Vagina (tissue), 2 donors: ENCODE measurements around the gene SCN5A. TPM values are rescaled to one million over a fixed set of nuclear protein-coding genes. Genes with fewer than 3 reads are reported as not detected.
A peak's percentile ranks its signal among the peaks of the same experiment; 100 is the strongest.

ENCODE experiments used
- DNase-seq, 2 donors: peaks; one replicate each; pipeline ENCODE4 v3.0.0-alpha.2; 2017; ENCODE audit errors: extremely low spot score in 2 of 2
- H3K27ac ChIP-seq: fragments of 200-600 bp; sonication (generic); one replicate; pipeline ENCODE4 v1.5.1; 2019
- H3K27me3 ChIP-seq: fragments of 200-600 bp; sonication (generic); one replicate; pipeline ENCODE4 v1.5.1; 2019
- H3K36me3 ChIP-seq, 2 donors: fragments of 200-600 bp; sonication (generic); one replicate each; pipeline ENCODE4 v1.5.1; 2017 to 2019
- H3K4me1 ChIP-seq: fragments of 200-600 bp; sonication (generic); one replicate; pipeline ENCODE4 v1.5.1; 2019
- H3K4me3 ChIP-seq, 2 donors: fragments of 200-600 bp; sonication (generic); 1 replicate in 1 of 2; 2 replicates in 1 of 2; pipeline ENCODE4 v1.5.1; 2016 to 2019
- H3K9me3 ChIP-seq: fragments of 200-600 bp; sonication (generic); one replicate; pipeline ENCODE4 v1.5.1; 2019
- CTCF ChIP-seq, 3 experiments: fragments of 450-650 bp in 2 of 3; fragments of 200-600 bp in 1 of 3; sonication (generic) in 1 of 3; IDR thresholded peaks; one replicate each; pipeline ENCODE4 v1.5.1; 2017 to 2019; ENCODE audit warnings: antibody characterized with exemption in 3 of 3, mild to moderate bottlenecking in 2 of 3, moderate library complexity in 2 of 3
- POLR2A ChIP-seq, 2 donors: fragments of 450-650 bp; IDR thresholded peaks; one replicate each; pipeline ENCODE4 v1.6.1; 2017; ENCODE audit warnings: antibody characterized with exemption in 2 of 2, mild to moderate bottlenecking in 2 of 2, moderate library complexity in 2 of 2
- POLR2AphosphoS5 ChIP-seq, 2 donors: sonication (generic); formaldehyde crosslinking; IDR thresholded peaks; one replicate each; pipeline ENCODE4 v1.9.0; 2017; ENCODE audit warnings: antibody characterized with exemption in 2 of 2, mild to moderate bottlenecking in 2 of 2, low read depth in 1 of 2; ENCODE audit not compliant: insufficient read depth in 1 of 2
- intact Hi-C: fragments of 100-400 bp; cut with DNase I; formaldehyde crosslinking; loops from one replicate; pipeline ENCODE4 v1.15.1; 2023
- total RNA-seq: library from RNA; depleted of rRNA; stranded (reverse); fragments of >200 nt; gene quantifications from one replicate; pipeline ENCODE4 v1.2.3, GENCODE V29; 2016

The SCN5A gene
- total RNA-seq, 1 donor from 2014 or later, result 9.3 TPM

DNA sequence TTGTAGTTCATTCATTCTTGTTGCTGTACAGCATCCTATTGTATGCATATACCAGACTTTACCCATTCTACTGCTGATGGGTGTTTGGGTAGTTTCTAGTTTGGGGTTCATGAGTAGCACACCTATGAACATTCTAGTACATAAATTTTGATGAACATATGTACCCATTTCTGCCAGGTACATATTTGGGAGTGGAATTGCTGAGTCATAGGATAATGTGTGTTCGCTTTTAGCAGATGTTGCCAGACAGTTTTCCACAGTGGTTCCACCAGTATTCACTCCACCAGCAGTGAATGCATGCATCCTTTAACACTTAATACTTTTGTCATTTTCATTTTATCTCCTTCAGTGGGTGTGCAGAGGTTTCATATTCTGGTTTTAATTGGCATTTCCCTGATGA is 3.4 kb upstream of the SCN5A start:
- peaks cover 4% of the 10 kb centered on the region for H3K4me1 ChIP-seq
- intact Hi-C loops, result loop anchor here (10.0 kb wide), 1 partner anchor 118 kb away; no protein-coding TSS in a partner anchor
- no peaks in the 10 kb centered on the region for H3K9me3 ChIP-seq
- H3K36me3 ChIP-seq, result no peaks in the 10 kb centered on the region
- no peak overlapping the region for H3K4me3 ChIP-seq
- DNase-seq, result no peak
- TF ChIP-seq POLR2AphosphoS5 (IDR thresholded peaks at IDR 0.05; ENCODE audit: insufficient read depth in 1 of 2, low read depth in 1 of 2) (no peak), POLR2A (IDR thresholded peaks at IDR 0.05) (no peak), CTCF (IDR thresholded peaks at IDR 0.05) (no peak)
- H3K27ac ChIP-seq, result no peak overlapping the region
- peaks cover 6% of the 10 kb centered on the region for H3K27me3 ChIP-seq

- peak in 1 of 2 donors; percentile 88 for DNase-seq
- intact Hi-C loops, result loop anchor here (10.0 kb wide), 1 partner anchor 116 kb away; no protein-coding TSS in a partner anchor
- Histone ChIP-seq H3K9me3 (no peaks in the 10 kb centered on the region), H3K36me3 (no peaks in the 10 kb centered on the region), H3K27ac (no peak overlapping the region), H3K4me1 (peaks cover 4% of the 10 kb centered on the region), H3K4me3 (no peak overlapping the region), H3K27me3 (no peaks in the 10 kb centered on the region)
- no peak for TF ChIP-seq POLR2A (IDR thresholded peaks at IDR 0.05)
- no peak for TF ChIP-seq POLR2AphosphoS5 (IDR thresholded peaks at IDR 0.05; ENCODE audit: insufficient read depth in 1 of 2, low read depth in 1 of 2)
- peak; percentile 85 to 91 (median 88) for TF ChIP-seq CTCF (IDR thresholded peaks at IDR 0.05)
These were observed 1.8 kb upstream of the SCN5A start for GRCh38 chr3:38651153-38651789.

DNA sequence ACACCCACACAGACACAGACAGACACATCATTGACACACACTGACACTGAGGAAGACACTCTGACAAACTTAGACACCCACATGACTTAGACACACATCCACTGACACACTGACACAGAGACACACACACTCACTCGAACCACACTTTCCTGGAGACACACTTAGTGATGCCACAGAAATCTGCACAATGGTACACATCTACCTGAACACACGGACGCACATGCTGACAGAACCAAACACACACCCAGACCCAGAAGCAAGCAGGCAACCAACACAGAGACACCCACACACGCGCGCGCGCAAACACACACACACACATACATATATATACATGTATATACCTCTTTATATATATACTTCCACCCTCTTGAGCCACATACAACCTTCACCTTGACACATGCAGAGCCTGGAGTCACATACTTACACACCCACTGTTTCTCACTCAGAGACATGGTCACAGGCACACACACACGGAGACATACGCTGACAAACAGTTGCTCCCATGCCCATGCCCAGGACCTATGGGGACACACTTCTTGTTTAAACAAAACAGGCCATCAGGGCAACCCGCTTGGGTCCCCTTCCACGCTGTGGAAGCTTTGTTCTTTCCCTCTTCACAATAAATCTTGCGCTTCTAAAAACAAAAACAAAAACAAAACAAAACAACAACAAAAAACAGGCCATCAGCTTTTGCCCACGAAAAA is 913 bp upstream of the SCN5A start:
- Histone ChIP-seq H3K4me1 (peaks cover 4% of the 10 kb centered on the region), H3K27me3 (no peaks in the 10 kb centered on the region), H3K9me3 (no peaks in the 10 kb centered on the region), H3K4me3 (peak overlapping the region; percentile 60 to 93), H3K36me3 (no peaks in the 10 kb centered on the region), H3K27ac (no peak overlapping the region)
- no peak for TF ChIP-seq CTCF (IDR thresholded peaks at IDR 0.05)
- no peak for TF ChIP-seq POLR2A (IDR thresholded peaks at IDR 0.05)
- TF ChIP-seq POLR2AphosphoS5 (IDR thresholded peaks at IDR 0.05; ENCODE audit: insufficient read depth in 1 of 2, low read depth in 1 of 2), result no peak
- peak in 1 of 2 donors; percentile 81 for DNase-seq
- intact Hi-C loops, result loop anchor here (10.0 kb wide), 1 partner anchor 116 kb away; no protein-coding TSS in a partner anchor

GRCh38 chr3:38648659-38649499 is 608 bp downstream of the SCN5A start:
- H3K9me3 ChIP-seq, result no peaks in the 10 kb centered on the region
- peak overlapping the region; percentile 25 for H3K27ac ChIP-seq
- TF ChIP-seq POLR2A (IDR thresholded peaks at IDR 0.05) (no peak), POLR2AphosphoS5 (IDR thresholded peaks at IDR 0.05; ENCODE audit: insufficient read depth in 1 of 2, low read depth in 1 of 2) (no peak)
- no peaks in the 10 kb centered on the region for H3K36me3 ChIP-seq
- H3K27me3 ChIP-seq, result no peaks in the 10 kb centered on the region
- peak overlapping the region; percentile 60 to 93 for H3K4me3 ChIP-seq
- peak in 1 of 2 donors; percentile 83 for DNase-seq
- intact Hi-C loops, result no loop called here
- peaks cover 4% of the 10 kb centered on the region for H3K4me1 ChIP-seq

DNA sequence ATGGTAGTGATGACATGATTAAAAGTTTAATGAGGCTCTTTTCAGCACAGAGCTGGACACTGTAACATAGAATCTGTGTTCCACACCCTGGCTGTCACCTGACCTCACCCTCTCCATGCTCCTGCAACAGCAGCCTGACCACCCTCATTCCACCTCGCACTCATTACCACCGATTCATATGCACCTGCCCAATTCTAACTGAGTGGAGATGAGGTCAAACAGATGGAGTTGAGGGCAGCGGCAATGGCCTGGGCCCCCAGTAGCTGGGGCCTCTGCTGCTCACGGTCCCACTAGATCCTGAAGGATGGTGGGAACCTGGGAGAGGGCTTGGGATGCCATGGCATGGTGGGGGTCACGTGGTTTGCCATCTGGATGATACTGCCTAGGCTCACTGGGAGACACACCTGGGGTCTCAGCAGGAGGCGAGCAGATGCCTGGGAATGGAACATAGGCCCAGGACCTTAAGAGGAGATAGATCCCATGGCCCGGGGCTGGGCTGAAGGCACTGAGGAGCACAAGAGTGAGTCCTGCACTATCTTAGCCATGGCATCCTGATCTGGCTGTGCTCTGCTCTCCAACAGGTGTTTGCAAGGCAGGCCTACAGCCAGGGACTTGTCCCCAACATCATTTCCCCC is 1.3 kb downstream of the SCN5A start:
- H3K4me3 ChIP-seq, result peak overlapping the region in 1 of 2 donors; percentile 93
- peaks cover 4% of the 10 kb centered on the region for H3K4me1 ChIP-seq
- no peak overlapping the region for H3K27ac ChIP-seq
- intact Hi-C loops, result no loop called here
- DNase-seq, result peak; percentile 52 to 85
- H3K27me3 ChIP-seq, result no peaks in the 10 kb centered on the region
- no peaks in the 10 kb centered on the region for H3K9me3 ChIP-seq
- TF ChIP-seq CTCF (IDR thresholded peaks at IDR 0.05) (no peak), POLR2A (IDR thresholded peaks at IDR 0.05) (no peak), POLR2AphosphoS5 (IDR thresholded peaks at IDR 0.05; ENCODE audit: insufficient read depth in 1 of 2, low read depth in 1 of 2) (no peak)
- no peaks in the 10 kb centered on the region for H3K36me3 ChIP-seq
